ENCODE results near the gene KCTD1. TPM values are rescaled to one million over a fixed set of nuclear protein-coding genes. Genes with fewer than 3 reads are reported as not detected.

Gene KCTD1
- total RNA-seq, 1 donor from 2014 or later = 18.8 TPM

GRCh38 chr18:26515643-26516487, 32.5 kb downstream of the KCTD1 start:
- TF ChIP-seq, protein P1, sequence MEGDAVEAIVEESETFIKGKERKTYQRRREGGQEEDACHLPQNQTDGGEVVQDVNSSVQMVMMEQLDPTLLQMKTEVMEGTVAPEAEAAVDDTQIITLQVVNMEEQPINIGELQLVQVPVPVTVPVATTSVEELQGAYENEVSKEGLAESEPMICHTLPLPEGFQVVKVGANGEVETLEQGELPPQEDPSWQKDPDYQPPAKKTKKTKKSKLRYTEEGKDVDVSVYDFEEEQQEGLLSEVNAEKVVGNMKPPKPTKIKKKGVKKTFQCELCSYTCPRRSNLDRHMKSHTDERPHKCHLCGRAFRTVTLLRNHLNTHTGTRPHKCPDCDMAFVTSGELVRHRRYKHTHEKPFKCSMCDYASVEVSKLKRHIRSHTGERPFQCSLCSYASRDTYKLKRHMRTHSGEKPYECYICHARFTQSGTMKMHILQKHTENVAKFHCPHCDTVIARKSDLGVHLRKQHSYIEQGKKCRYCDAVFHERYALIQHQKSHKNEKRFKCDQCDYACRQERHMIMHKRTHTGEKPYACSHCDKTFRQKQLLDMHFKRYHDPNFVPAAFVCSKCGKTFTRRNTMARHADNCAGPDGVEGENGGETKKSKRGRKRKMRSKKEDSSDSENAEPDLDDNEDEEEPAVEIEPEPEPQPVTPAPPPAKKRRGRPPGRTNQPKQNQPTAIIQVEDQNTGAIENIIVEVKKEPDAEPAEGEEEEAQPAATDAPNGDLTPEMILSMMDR (IDR thresholded peaks at IDR 0.05; ENCODE audit: partially characterized antibody, unreplicated experiment) = no peak
- DNase-seq = no peak
- peaks cover 12% of the 10 kb centered on the region for H3K4me1 Mint-ChIP-seq (ENCODE audit: low read depth, unreplicated experiment)
- no peaks in the 10 kb centered on the region for H3K9me3 Mint-ChIP-seq (ENCODE audit: unreplicated experiment)
- H3K36me3 Mint-ChIP-seq (ENCODE audit: unreplicated experiment) = no peaks in the 10 kb centered on the region
- H3K27ac Mint-ChIP-seq (ENCODE audit: unreplicated experiment) = no peak overlapping the region
- H3K4me3 Mint-ChIP-seq (ENCODE audit: unreplicated experiment) = no peak overlapping the region
- H3K27me3 Mint-ChIP-seq (ENCODE audit: unreplicated experiment) = peaks cover 3% of the 10 kb centered on the region

DNA sequence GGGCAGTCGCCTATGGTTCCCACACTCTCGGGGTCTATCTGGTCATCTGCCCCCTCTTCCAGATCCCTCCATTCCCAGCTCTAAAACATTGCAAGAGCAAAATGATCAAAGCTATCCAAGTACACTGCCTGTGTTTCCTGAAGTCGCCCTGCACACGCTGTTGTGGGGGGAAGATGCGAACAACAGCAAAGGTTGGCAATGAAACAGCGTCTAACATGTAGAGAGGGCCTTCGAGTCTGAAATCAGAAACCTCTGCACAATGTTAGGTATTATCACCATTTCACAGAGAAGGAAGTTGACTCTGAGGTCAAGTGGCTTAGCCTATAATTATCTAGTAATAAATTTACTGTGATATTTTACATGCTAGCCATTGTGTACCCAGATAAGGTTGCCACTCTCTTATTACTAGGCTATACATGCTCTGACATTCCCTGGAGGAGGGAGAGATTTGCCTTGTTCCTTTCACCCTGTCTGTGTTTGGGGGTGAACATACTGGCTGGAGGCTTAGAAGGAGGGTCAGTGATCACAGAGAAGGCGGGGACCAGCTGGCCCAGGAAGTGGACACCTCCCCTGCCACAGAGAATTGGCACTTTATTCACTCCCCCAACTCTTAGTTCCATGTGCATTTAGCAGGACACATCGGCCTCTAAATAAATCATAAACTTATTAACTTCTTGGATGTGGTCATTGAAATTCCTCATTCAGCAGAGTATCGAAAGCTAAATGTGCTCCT, 36.8 kb downstream of the KCTD1 start:
- Mint-ChIP-seq H3K36me3 (ENCODE audit: unreplicated experiment) (no peaks in the 10 kb centered on the region), H3K9me3 (ENCODE audit: unreplicated experiment) (no peaks in the 10 kb centered on the region), H3K4me1 (ENCODE audit: low read depth, unreplicated experiment) (no peaks in the 10 kb centered on the region), H3K27me3 (ENCODE audit: unreplicated experiment) (no peaks in the 10 kb centered on the region), H3K27ac (ENCODE audit: unreplicated experiment) (no peak overlapping the region), H3K4me3 (ENCODE audit: unreplicated experiment) (no peak overlapping the region)
- TF ChIP-seq, protein P1 (IDR thresholded peaks at IDR 0.05; ENCODE audit: partially characterized antibody, unreplicated experiment) = no peak
- no peak for DNase-seq

DNA sequence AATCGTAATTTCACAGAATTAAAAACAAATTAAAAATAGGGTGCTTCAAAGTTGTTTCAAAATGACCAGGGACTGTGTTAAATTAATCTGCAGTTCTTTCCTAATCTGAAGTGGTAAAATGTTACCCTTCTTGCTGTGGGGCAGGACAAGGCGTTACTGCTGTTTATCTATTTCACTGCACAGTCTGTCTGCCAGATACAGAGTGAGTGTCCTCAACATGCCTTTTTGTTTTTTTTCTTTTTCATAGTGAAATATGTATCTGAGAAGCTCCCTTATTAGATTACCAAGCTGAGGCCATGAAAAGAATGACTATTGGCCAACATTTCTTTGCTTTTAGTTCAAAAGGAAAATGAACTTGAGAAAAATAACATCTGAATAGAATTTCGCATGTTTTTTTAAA, 38.0 kb downstream of the KCTD1 start:
- Mint-ChIP-seq H3K4me3 (ENCODE audit: unreplicated experiment) (no peak overlapping the region), H3K27me3 (ENCODE audit: unreplicated experiment) (no peaks in the 10 kb centered on the region), H3K9me3 (ENCODE audit: unreplicated experiment) (no peaks in the 10 kb centered on the region), H3K36me3 (ENCODE audit: unreplicated experiment) (no peaks in the 10 kb centered on the region), H3K27ac (ENCODE audit: unreplicated experiment) (no peak overlapping the region), H3K4me1 (ENCODE audit: low read depth, unreplicated experiment) (no peaks in the 10 kb centered on the region)
- no peak for DNase-seq
- TF ChIP-seq, protein P1 (IDR thresholded peaks at IDR 0.05; ENCODE audit: partially characterized antibody, unreplicated experiment) = no peak

GRCh38 chr18:26506012-26506411, 42.3 kb downstream of the KCTD1 start:
- Mint-ChIP-seq H3K4me1 (ENCODE audit: low read depth, unreplicated experiment) (peaks cover 5% of the 10 kb centered on the region), H3K27me3 (ENCODE audit: unreplicated experiment) (peaks cover 3% of the 10 kb centered on the region), H3K9me3 (ENCODE audit: unreplicated experiment) (peaks cover 2% of the 10 kb centered on the region), H3K27ac (ENCODE audit: unreplicated experiment) (no peak overlapping the region), H3K36me3 (ENCODE audit: unreplicated experiment) (no peaks in the 10 kb centered on the region), H3K4me3 (ENCODE audit: unreplicated experiment) (no peak overlapping the region)
- TF ChIP-seq, protein P1 (IDR thresholded peaks at IDR 0.05; ENCODE audit: partially characterized antibody, unreplicated experiment) = no peak
- DNase-seq = no peak

GRCh38 chr18:26504831-26505230, 43.5 kb downstream of the KCTD1 start:
- Mint-ChIP-seq H3K4me1 (ENCODE audit: low read depth, unreplicated experiment) (peaks cover 5% of the 10 kb centered on the region), H3K27me3 (ENCODE audit: unreplicated experiment) (peaks cover 4% of the 10 kb centered on the region), H3K36me3 (ENCODE audit: unreplicated experiment) (no peaks in the 10 kb centered on the region), H3K4me3 (ENCODE audit: unreplicated experiment) (no peak overlapping the region), H3K9me3 (ENCODE audit: unreplicated experiment) (peaks cover 4% of the 10 kb centered on the region), H3K27ac (ENCODE audit: unreplicated experiment) (no peak overlapping the region)
- TF ChIP-seq, protein P1 (IDR thresholded peaks at IDR 0.05; ENCODE audit: partially characterized antibody, unreplicated experiment) = no peak
- DNase-seq = no peak

All from glutamatergic neuron (in vitro differentiated cells).